ENCODE results near the gene SLC26A4. TPM values are rescaled to one million over a fixed set of nuclear protein-coding genes. Genes with fewer than 3 reads are reported as not detected.

SLC26A4 gene
- polyA plus RNA-seq, 1 experiment = 0.12 TPM

- Histone ChIP-seq H3K4me3 (ENCODE audit: low read depth, low read length) (no peak overlapping the region), H3K27me3 (ENCODE audit: control insufficient read depth, insufficient read depth, low read length) (no peaks in the 10 kb centered on the region), H3K36me3 (ENCODE audit: control insufficient read depth, insufficient read depth, low read length) (no peaks in the 10 kb centered on the region)
- no peak for TF ChIP-seq CTCF (IDR thresholded peaks at IDR 0.05; ENCODE audit: insufficient read depth, low read depth, low read length)
- ChIA-PET POLR2A (no interaction called here), CTCF (no interaction called here)
- no peak for DNase-seq (ENCODE audit: low read depth)
These were observed 54.9 kb downstream of the SLC26A4 start for GRCh38 chr7:107715531-107715930.

GRCh38 chr7:107718456-107719193 is 58.0 kb downstream of the SLC26A4 start:
- Histone ChIP-seq H3K36me3 (ENCODE audit: control insufficient read depth, insufficient read depth, low read length) (no peaks in the 10 kb centered on the region), H3K27me3 (ENCODE audit: control insufficient read depth, insufficient read depth, low read length) (no peaks in the 10 kb centered on the region), H3K4me3 (ENCODE audit: low read depth, low read length) (no peak overlapping the region)
- DNase-seq (ENCODE audit: low read depth) = no peak
- TF ChIP-seq CTCF (IDR thresholded peaks at IDR 0.05; ENCODE audit: insufficient read depth, low read depth, low read length) = no peak
- ChIA-PET POLR2A (no interaction called here), CTCF (interaction anchor here (0.6 to 1.7 kb wide), 4 partner anchors 9 to 551 kb away, joined by 3 to 5 read pairs (median 4); no protein-coding TSS in a partner anchor)

- no peak for DNase-seq (ENCODE audit: low read depth)
- H3K27me3 ChIP-seq (ENCODE audit: control insufficient read depth, insufficient read depth, low read length) = no peaks in the 10 kb centered on the region
- H3K4me3 ChIP-seq (ENCODE audit: low read depth, low read length) = no peak overlapping the region
- H3K36me3 ChIP-seq (ENCODE audit: control insufficient read depth, insufficient read depth, low read length) = no peaks in the 10 kb centered on the region
- CTCF ChIA-PET = interaction anchor here (1.9 kb wide), 1 partner anchor 153 kb away, joined by 6 read pairs; no protein-coding TSS in a partner anchor
- no peak for TF ChIP-seq CTCF (IDR thresholded peaks at IDR 0.05; ENCODE audit: insufficient read depth, low read depth, low read length)
- POLR2A ChIA-PET = no interaction called here
These were observed 60.7 kb downstream of the SLC26A4 start for GRCh38 chr7:107721286-107721685.

- no peak for TF ChIP-seq CTCF (IDR thresholded peaks at IDR 0.05; ENCODE audit: insufficient read depth, low read depth, low read length)
- ChIA-PET POLR2A (interaction anchor here (0.9 kb wide), 1 partner anchor 127 kb away, joined by 4 read pairs; no protein-coding TSS in a partner anchor), CTCF (interaction anchor here (0.8 to 8.3 kb wide), 4 partner anchors 156 to 529 kb away, joined by 3 to 75 read pairs (median 4); no protein-coding TSS in a partner anchor)
- peaks cover 4% of the 10 kb centered on the region for H3K27me3 ChIP-seq (ENCODE audit: control insufficient read depth, insufficient read depth, low read length)
- DNase-seq (ENCODE audit: low read depth) = no peak
- no peaks in the 10 kb centered on the region for H3K36me3 ChIP-seq (ENCODE audit: control insufficient read depth, insufficient read depth, low read length)
- H3K4me3 ChIP-seq (ENCODE audit: low read depth, low read length) = no peak overlapping the region
These were observed 62.6 kb downstream of the SLC26A4 start for GRCh38 chr7:107723255-107723654.

- peak; percentile 53 for TF ChIP-seq CTCF (IDR thresholded peaks at IDR 0.05; ENCODE audit: insufficient read depth, low read depth, low read length)
- DNase-seq (ENCODE audit: low read depth) = no peak
- Histone ChIP-seq H3K27me3 (ENCODE audit: control insufficient read depth, insufficient read depth, low read length) (peaks cover 6% of the 10 kb centered on the region), H3K36me3 (ENCODE audit: control insufficient read depth, insufficient read depth, low read length) (no peaks in the 10 kb centered on the region), H3K4me3 (ENCODE audit: low read depth, low read length) (no peak overlapping the region)
- POLR2A ChIA-PET = no interaction called here
- CTCF ChIA-PET = interaction anchor here (0.7 to 8.3 kb wide), 11 partner anchors 8 to 531 kb away, joined by 3 to 75 read pairs (median 3); no protein-coding TSS in a partner anchor
These were observed 64.6 kb downstream of the SLC26A4 start for GRCh38 chr7:107725138-107725740.

Data from BJ (cell line).